Progenitor cell of endocrine pancreas (in vitro differentiated cells): ENCODE results near the gene PTPA. TPM values are rescaled to one million over a fixed set of nuclear protein-coding genes. Genes with fewer than 3 reads are reported as not detected.

ENCODE experiments used
- DNase-seq: peaks from one replicate; pipeline ENCODE4 v3.0.0; 2021; ENCODE audit warnings: low spot score; ENCODE audit not compliant: unreplicated experiment
- H3K27ac Mint-ChIP-seq: 2 replicates; pipeline ENCODE4 v1.8.0; 2021; ENCODE audit warnings: mild to moderate bottlenecking, moderate library complexity, mixed read lengths
- H3K27me3 Mint-ChIP-seq: 2 replicates; pipeline ENCODE4 v1.8.0; 2021; ENCODE audit warnings: mixed read lengths
- H3K36me3 Mint-ChIP-seq: 2 replicates; pipeline ENCODE4 v1.8.0; 2022; ENCODE audit warnings: mixed read lengths; ENCODE audit not compliant: insufficient read depth
- H3K4me1 Mint-ChIP-seq: 2 replicates; pipeline ENCODE4 v1.8.0; 2021; ENCODE audit warnings: low read depth, mixed read lengths
- H3K4me3 Mint-ChIP-seq: 2 replicates; pipeline ENCODE4 v1.8.0; 2021; ENCODE audit warnings: low read depth, mild to moderate bottlenecking, moderate library complexity, mixed read lengths
- H3K9me3 Mint-ChIP-seq: 2 replicates; pipeline ENCODE4 v1.8.0; 2021; ENCODE audit warnings: low read depth, mixed read lengths
- CTCF ChIP-seq: fragments of 200-600 bp; sonication (generic); IDR thresholded peaks from one replicate; pipeline ENCODE4 v1.5.0; 2021; ENCODE audit warnings: antibody characterized with exemption, mild to moderate bottlenecking; ENCODE audit not compliant: unreplicated experiment
- total RNA-seq: library from RNA; stranded (reverse); gene quantifications from 2 replicates; pipeline ENCODE4 v1.2.1, GENCODE V29; 2021

PTPA gene
- total RNA-seq, 1 donor from 2014 or later, result 145 TPM

- H3K9me3 Mint-ChIP-seq, result no peaks in the 10 kb centered on the region
- no peak for TF ChIP-seq CTCF
- H3K36me3 Mint-ChIP-seq, result no peaks in the 10 kb centered on the region
- no peaks in the 10 kb centered on the region for H3K27me3 Mint-ChIP-seq
- peak overlapping the region; percentile 93 for H3K27ac Mint-ChIP-seq
- DNase-seq, result no peak
- peaks cover 10% of the 10 kb centered on the region for H3K4me1 Mint-ChIP-seq
- peak overlapping the region; percentile 90 for H3K4me3 Mint-ChIP-seq
These were observed 31.4 kb upstream of the PTPA start for GRCh38 chr9:129079829-129080228.

GRCh38 chr9:129080298-129080600 lies 31.0 kb upstream of the PTPA start:
- TF ChIP-seq CTCF, result no peak
- Mint-ChIP-seq H3K27ac (peak overlapping the region; percentile 93), H3K4me1 (peaks cover 10% of the 10 kb centered on the region), H3K9me3 (no peaks in the 10 kb centered on the region), H3K4me3 (peak overlapping the region; percentile 90), H3K36me3 (peaks cover 2% of the 10 kb centered on the region), H3K27me3 (no peaks in the 10 kb centered on the region)
- no peak for DNase-seq

- H3K4me1 Mint-ChIP-seq, result peaks cover 10% of the 10 kb centered on the region
These were observed 30.4 kb upstream of the PTPA start, which contains the start of gene DOLPP1 for GRCh38 chr9:129080601-129081387. DOLPP1 (plus strand) TSS chr9:129081111; CDS start chr9:129081132, 21 bp downstream.

DNA sequence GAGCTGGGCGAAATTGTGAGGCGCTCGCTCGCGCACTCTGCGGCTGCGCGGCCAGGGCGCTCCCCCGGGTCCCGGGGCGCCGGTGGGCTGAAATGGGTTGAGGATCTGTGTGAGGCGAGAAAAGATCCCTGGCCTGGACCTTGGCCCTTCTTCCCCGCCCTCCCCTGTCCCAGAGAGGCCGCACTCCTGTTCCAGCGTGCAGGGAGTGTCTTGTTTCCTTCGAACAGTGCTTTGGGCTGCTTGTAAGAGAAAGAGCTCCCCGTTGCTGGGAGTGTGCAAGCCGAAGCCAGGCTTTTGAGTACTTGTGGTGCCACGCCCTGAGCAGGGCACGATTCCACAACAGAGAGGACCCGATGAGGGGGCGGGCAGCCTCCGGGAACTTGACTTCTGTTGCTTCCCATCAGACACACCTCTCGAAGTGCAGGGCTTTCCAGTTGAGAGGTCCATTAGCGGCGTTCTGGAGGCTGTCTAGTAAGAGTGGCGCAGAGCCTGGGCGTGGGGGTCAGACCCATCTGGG lies 29.8 kb upstream of the PTPA start:
- no peak for TF ChIP-seq CTCF
- H3K4me3 Mint-ChIP-seq, result peak overlapping the region; percentile 90
- H3K27ac Mint-ChIP-seq, result peak overlapping the region; percentile 67
- H3K36me3 Mint-ChIP-seq, result peaks cover 2% of the 10 kb centered on the region
- DNase-seq, result no peak
- no peaks in the 10 kb centered on the region for H3K9me3 Mint-ChIP-seq
- peaks cover 10% of the 10 kb centered on the region for H3K4me1 Mint-ChIP-seq
- no peaks in the 10 kb centered on the region for H3K27me3 Mint-ChIP-seq

More at GRCh38 chr9:129080601-129081387, 30.4 kb upstream of the PTPA start, which contains the start of gene DOLPP1:
- peak; percentile 99 for DNase-seq
- no peak for TF ChIP-seq CTCF
- Mint-ChIP-seq H3K9me3 (no peaks in the 10 kb centered on the region), H3K4me3 (peak within 1 kb of the TSS; percentile 90), H3K27ac (peak within 1 kb of the TSS; percentile 93), H3K27me3 (no peaks in the 10 kb centered on the region), H3K36me3 (peaks cover 2% of the 10 kb centered on the region)

GRCh38 chr9:129084087-129084486 lies 27.1 kb upstream of the PTPA start:
- DNase-seq, result no peak
- peaks cover 10% of the 10 kb centered on the region for H3K4me1 Mint-ChIP-seq

More at GRCh38 chr9:129084087-129084486, 27.1 kb upstream of the PTPA start:
- Mint-ChIP-seq H3K27ac (no peak overlapping the region), H3K36me3 (peaks cover 2% of the 10 kb centered on the region), H3K27me3 (no peaks in the 10 kb centered on the region), H3K9me3 (no peaks in the 10 kb centered on the region), H3K4me3 (no peak overlapping the region)
- TF ChIP-seq CTCF, result no peak
